Astrocyte (in vitro differentiated cells and primary cell): ENCODE results near the gene PRG2. TPM values are rescaled to one million over a fixed set of nuclear protein-coding genes. Genes with fewer than 3 reads are reported as not detected.
"Not testable (repeated sequence)": the region's sequence is repeated elsewhere in the genome, so short reads cannot be mapped to it uniquely, and the experiment has no call there.

ENCODE experiments used
- DNase-seq: peaks from one replicate; pipeline ENCODE4 v3.0.0-alpha.2; 2010; ENCODE audit warnings: low read depth
- FAIRE-seq: peaks from 2 replicates; lab custom pipeline; 2011; peaks lifted over from hg19 to GRCh38; lab: Jason Lieb, UNC
- H2AFZ ChIP-seq: 2 replicates; pipeline ENCODE4 v1.6.0; 2012; ENCODE audit warnings: low read depth, low read length, inconsistent platforms
- H3K27ac ChIP-seq: 2 replicates; pipeline ENCODE4 v1.5.1; 2011; ENCODE audit warnings: low read depth, low read length, inconsistent platforms
- H3K27me3 ChIP-seq: 2 replicates; pipeline ENCODE4 v1.6.0; 2011; ENCODE audit warnings: low read length, inconsistent platforms; ENCODE audit not compliant: insufficient read depth
- H3K36me3 ChIP-seq: 2 replicates; pipeline ENCODE4 v1.5.1; 2011; ENCODE audit warnings: low read length, inconsistent platforms; ENCODE audit not compliant: insufficient read depth
- H3K4me1 ChIP-seq: 2 replicates; pipeline ENCODE4 v1.5.1; 2011; ENCODE audit warnings: low read length, inconsistent platforms; ENCODE audit not compliant: insufficient read depth
- H3K4me2 ChIP-seq: 2 replicates; pipeline ENCODE4 v1.6.0; 2012; ENCODE audit warnings: low read length, inconsistent platforms
- H3K4me3 ChIP-seq: 2 replicates; pipeline ENCODE4 v1.5.1; 2011; ENCODE audit warnings: low read depth, mild to moderate bottlenecking, low read length, inconsistent platforms; ENCODE audit not compliant: insufficient read depth
- H3K79me2 ChIP-seq: 2 replicates; pipeline ENCODE4 v1.6.0; 2012; ENCODE audit warnings: mild to moderate bottlenecking, low read length, inconsistent platforms; ENCODE audit not compliant: insufficient read depth
- H3K9ac ChIP-seq: 2 replicates; pipeline ENCODE4 v1.6.0; 2012; ENCODE audit warnings: mild to moderate bottlenecking, low read length, inconsistent platforms
- H3K9me3 ChIP-seq: 2 replicates; pipeline ENCODE4 v1.5.1; 2012; ENCODE audit warnings: low read depth, mild to moderate bottlenecking, low read length, inconsistent platforms; ENCODE audit not compliant: insufficient read depth
- H4K20me1 ChIP-seq: 2 replicates; pipeline ENCODE4 v1.6.0; 2012; ENCODE audit warnings: low read length, inconsistent platforms; ENCODE audit not compliant: insufficient read depth
- H3K27ac Mint-ChIP-seq: one replicate; pipeline ENCODE4 v1.8.0; 2021; ENCODE audit warnings: mild to moderate bottlenecking, mixed read lengths; ENCODE audit not compliant: unreplicated experiment
- H3K27me3 Mint-ChIP-seq: one replicate; pipeline ENCODE4 v1.8.0; 2021; ENCODE audit warnings: low read depth, mixed read lengths; ENCODE audit not compliant: unreplicated experiment
- H3K36me3 Mint-ChIP-seq: one replicate; pipeline ENCODE4 v1.8.0; 2021; ENCODE audit warnings: low read depth, mixed read lengths; ENCODE audit not compliant: unreplicated experiment
- H3K4me1 Mint-ChIP-seq: one replicate; pipeline ENCODE4 v1.8.0; 2021; ENCODE audit warnings: low read depth, mixed read lengths; ENCODE audit not compliant: unreplicated experiment
- H3K4me3 Mint-ChIP-seq: one replicate; pipeline ENCODE4 v1.8.0; 2021; ENCODE audit warnings: mild to moderate bottlenecking, moderate library complexity, mixed read lengths; ENCODE audit not compliant: unreplicated experiment
- H3K9me3 Mint-ChIP-seq: one replicate; pipeline ENCODE4 v1.8.0; 2021; ENCODE audit warnings: mild to moderate bottlenecking, mixed read lengths; ENCODE audit not compliant: unreplicated experiment
- EZH2 ChIP-seq: IDR thresholded peaks from 2 replicates; pipeline ENCODE4 v1.6.1; 2012; ENCODE audit warnings: mild to moderate bottlenecking, low read length, inconsistent platforms; ENCODE audit not compliant: insufficient read depth
- total RNA-seq: library from RNA; stranded (reverse); gene quantifications from 2 replicates; pipeline ENCODE4 v1.2.1, GENCODE V29; 2021
- TF ChIP-seq, protein P1 (sequence below): IDR thresholded peaks from 2 replicates; pipeline ENCODE4 v1.5.1; 2011; ENCODE audit warnings: low read depth, mild to moderate bottlenecking, inconsistent platforms, low read length, moderate library complexity; ENCODE audit not compliant: insufficient read depth

The PRG2 gene
- total RNA-seq, 1 donor from 2014 or later, result not detected

DNA sequence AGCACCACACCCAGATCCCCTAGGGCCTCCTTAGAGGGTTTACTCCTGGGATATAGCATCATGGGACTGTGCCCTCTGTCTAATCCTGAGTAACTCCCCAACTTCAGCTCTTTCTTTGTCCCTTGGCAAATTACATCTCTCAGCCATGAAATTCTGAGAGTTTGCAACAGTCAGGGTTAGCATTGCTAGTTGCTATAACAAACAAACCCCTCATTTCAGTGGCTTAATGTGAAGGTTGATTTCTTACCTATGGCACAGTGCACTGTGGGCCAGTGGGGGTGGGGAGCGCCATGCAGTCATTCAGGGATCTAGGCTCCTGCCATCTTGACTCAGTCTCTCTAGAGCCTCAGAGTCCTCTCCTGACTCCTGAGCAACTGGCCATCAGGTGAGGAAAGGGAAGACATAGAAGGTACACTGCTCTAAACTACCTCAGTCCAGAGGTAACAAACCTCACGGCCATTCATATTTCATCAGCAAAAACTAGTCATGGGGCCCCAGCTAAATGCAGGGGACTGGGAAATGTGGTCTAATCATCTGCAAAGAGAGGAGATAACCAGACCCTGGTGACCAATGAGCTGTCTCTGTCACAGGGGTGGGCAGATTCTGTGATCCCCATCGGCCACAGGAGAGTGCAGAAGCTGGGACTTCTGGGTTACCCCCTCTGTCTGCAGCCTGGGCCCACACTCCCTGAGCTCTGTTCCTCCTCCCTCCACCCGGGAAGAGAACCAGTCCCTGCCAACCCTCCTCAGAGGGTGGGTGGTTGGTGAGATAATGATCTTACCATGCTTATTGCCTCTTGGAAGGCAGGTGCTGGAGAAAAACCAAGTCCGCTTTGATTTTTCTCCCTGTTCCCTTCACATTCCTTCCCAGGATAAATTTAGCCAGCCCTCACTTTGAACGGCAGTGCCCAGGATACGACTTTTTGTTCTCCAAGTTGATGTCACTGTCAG, 27.0 kb downstream of the PRG2 start:
- no peak overlapping the region for H3K4me2 ChIP-seq
- H3K79me2 ChIP-seq, result no peaks in the 10 kb centered on the region
- no peak for FAIRE-seq
- H3K27ac ChIP-seq, result no peak overlapping the region
- Mint-ChIP-seq H3K27ac (no peak overlapping the region), H3K4me1 (no peaks in the 10 kb centered on the region), H3K27me3 (peaks cover 47% of the 10 kb centered on the region), H3K9me3 (peaks cover 13% of the 10 kb centered on the region), H3K4me3 (no peak overlapping the region), H3K36me3 (peaks cover 3% of the 10 kb centered on the region)
- no peak for DNase-seq
- H3K4me1 ChIP-seq, result no peaks in the 10 kb centered on the region
- H3K4me3 ChIP-seq, result no peak overlapping the region
- no peak overlapping the region for H3K9ac ChIP-seq
- no peak overlapping the region for H2AFZ ChIP-seq
- no peaks in the 10 kb centered on the region for H3K9me3 ChIP-seq
- peaks cover 16% of the 10 kb centered on the region for H3K27me3 ChIP-seq
- no peaks in the 10 kb centered on the region for H4K20me1 ChIP-seq
- TF ChIP-seq EZH2, result no peak
- TF ChIP-seq, protein P1, sequence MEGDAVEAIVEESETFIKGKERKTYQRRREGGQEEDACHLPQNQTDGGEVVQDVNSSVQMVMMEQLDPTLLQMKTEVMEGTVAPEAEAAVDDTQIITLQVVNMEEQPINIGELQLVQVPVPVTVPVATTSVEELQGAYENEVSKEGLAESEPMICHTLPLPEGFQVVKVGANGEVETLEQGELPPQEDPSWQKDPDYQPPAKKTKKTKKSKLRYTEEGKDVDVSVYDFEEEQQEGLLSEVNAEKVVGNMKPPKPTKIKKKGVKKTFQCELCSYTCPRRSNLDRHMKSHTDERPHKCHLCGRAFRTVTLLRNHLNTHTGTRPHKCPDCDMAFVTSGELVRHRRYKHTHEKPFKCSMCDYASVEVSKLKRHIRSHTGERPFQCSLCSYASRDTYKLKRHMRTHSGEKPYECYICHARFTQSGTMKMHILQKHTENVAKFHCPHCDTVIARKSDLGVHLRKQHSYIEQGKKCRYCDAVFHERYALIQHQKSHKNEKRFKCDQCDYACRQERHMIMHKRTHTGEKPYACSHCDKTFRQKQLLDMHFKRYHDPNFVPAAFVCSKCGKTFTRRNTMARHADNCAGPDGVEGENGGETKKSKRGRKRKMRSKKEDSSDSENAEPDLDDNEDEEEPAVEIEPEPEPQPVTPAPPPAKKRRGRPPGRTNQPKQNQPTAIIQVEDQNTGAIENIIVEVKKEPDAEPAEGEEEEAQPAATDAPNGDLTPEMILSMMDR, result no peak
- no peaks in the 10 kb centered on the region for H3K36me3 ChIP-seq

GRCh38 chr11:57361926-57362325, 28.5 kb downstream of the PRG2 start:
- H2AFZ ChIP-seq, result no peak overlapping the region
- H3K36me3 ChIP-seq, result no peaks in the 10 kb centered on the region
- H3K4me1 Mint-ChIP-seq, result no peaks in the 10 kb centered on the region
- FAIRE-seq, result no peak
- no peak overlapping the region for H3K4me3 Mint-ChIP-seq
- H3K27me3 Mint-ChIP-seq, result peaks cover 48% of the 10 kb centered on the region
- H3K27me3 ChIP-seq, result peaks cover 12% of the 10 kb centered on the region
- no peak for DNase-seq
- H3K9me3 Mint-ChIP-seq, result peaks cover 13% of the 10 kb centered on the region
- no peak for TF ChIP-seq EZH2
- TF ChIP-seq, protein P1, result no peak
- no peak overlapping the region for H3K9ac ChIP-seq
- peaks cover 3% of the 10 kb centered on the region for H3K36me3 Mint-ChIP-seq
- no peaks in the 10 kb centered on the region for H4K20me1 ChIP-seq
- H3K4me1 ChIP-seq, result no peaks in the 10 kb centered on the region
- H3K27ac Mint-ChIP-seq, result no peak overlapping the region
- H3K4me3 ChIP-seq, result no peak overlapping the region
- no peak overlapping the region for H3K27ac ChIP-seq
- H3K79me2 ChIP-seq, result no peaks in the 10 kb centered on the region
- H3K9me3 ChIP-seq, result no peaks in the 10 kb centered on the region
- H3K4me2 ChIP-seq, result no peak overlapping the region

GRCh38 chr11:57361420-57361819, 29.0 kb downstream of the PRG2 start:
- H3K36me3 Mint-ChIP-seq, H3K9me3 ChIP-seq, H3K27ac ChIP-seq, H3K36me3 ChIP-seq, FAIRE-seq, H3K4me1 ChIP-seq, DNase-seq, H3K4me2 ChIP-seq, H3K9ac ChIP-seq, H3K4me3 ChIP-seq, H3K4me3 Mint-ChIP-seq, H3K79me2 ChIP-seq, H3K4me1 Mint-ChIP-seq, H2AFZ ChIP-seq, H4K20me1 ChIP-seq: not testable (repeated sequence)
- Mint-ChIP-seq H3K9me3 (peaks cover 13% of the 10 kb centered on the region), H3K27me3 (peaks cover 49% of the 10 kb centered on the region), H3K27ac (peak overlapping the region; percentile 37)
- H3K27me3 ChIP-seq, result peaks cover 12% of the 10 kb centered on the region
